HCT116 (cell line): ENCODE results near the gene FBLN7. TPM values are rescaled to one million over a fixed set of nuclear protein-coding genes. Genes with fewer than 3 reads are reported as not detected.

Source experiments
- ATAC-seq: fragments of 200-7000 bp; cut with Tn5 transposase; 2 replicates; pipeline ENCODE4 v1.9.1; 2020; ENCODE audit warnings: mild to moderate bottlenecking, moderate library complexity
- BruUV-seq: library from RNA; stranded (reverse); fragments of 400-500 nt; replicated peaks from 2 replicates; lab custom pipeline; 2021; lab: Mats Ljungman, UMichigan
- CTCF ChIA-PET: fragments of 300-600 bp; sonication (Branson Sonifier 250); formaldehyde crosslinking; loops from one replicate; lab custom pipeline; 2021; ENCODE audit warnings: antibody characterized with exemption; lab: Charles Lee
- POLR2A ChIA-PET: fragments of 300-600, 350-600 bp; sonication (Branson Sonifier 250); formaldehyde crosslinking; loops from one replicate; lab custom pipeline; 2021; ENCODE audit warnings: antibody characterized with exemption; lab: Charles Lee
- RAD21 ChIA-PET, 2 experiments: fragments of 300-600 bp; sonication (Branson Sonifier 250); formaldehyde crosslinking; loops; one replicate each; lab custom pipeline; 2023; ENCODE audit warnings: low total read pairs in 2 of 2; ENCODE audit not compliant: uncharacterized antibody in 2 of 2, unreplicated experiment in 2 of 2, low non-redundant PET in 1 of 2; lab: Charles Lee
- DNase-seq: peaks from one replicate; pipeline ENCODE4 v3.0.0-alpha.2; 2010; ENCODE audit warnings: low read depth, low spot score
- H2AFZ ChIP-seq: fragments of 200-600 bp; shearing (Covaris generic), sonication (generic); 2 replicates; pipeline ENCODE4 v1.6.1; 2017; ENCODE audit warnings: low read depth, mixed run types, mixed read lengths, antibody characterized with exemption, low read length; ENCODE audit not compliant: poor library complexity, severe bottlenecking
- H3K27ac ChIP-seq: 2 replicates; pipeline ENCODE4 v1.5.1; 2012; ENCODE audit warnings: low read depth, low read length
- H3K27me3 ChIP-seq: fragments of 200-600 bp; sonication (generic); 2 replicates; pipeline ENCODE4 v1.6.1; 2016; ENCODE audit warnings: mixed run types, low read length, mixed read lengths; ENCODE audit not compliant: insufficient read depth
- H3K36me3 ChIP-seq, 2 experiments: fragments of 200-500 bp in 1 of 2; fragments of 200-600 bp in 1 of 2; sonication (Bioruptor generic) in 1 of 2; sonication (generic) in 1 of 2; 2 replicates each; pipeline versions ENCODE4 v1.5.1 to v1.6.1; 2014 to 2016; ENCODE audit warnings: low read length in 2 of 2, inconsistent platforms in 1 of 2, mixed read lengths in 1 of 2, mixed run types in 1 of 2; ENCODE audit not compliant: insufficient read depth in 2 of 2, control insufficient read depth in 1 of 2
- H3K4me1 ChIP-seq, 2 experiments: fragments of 200-600 bp in 1 of 2; sonication (generic) in 1 of 2; 2 replicates each; pipeline versions ENCODE4 v1.5.1 to v1.6.1; 2012 to 2017; ENCODE audit warnings: low read length in 2 of 2, inconsistent platforms in 1 of 2, mild to moderate bottlenecking in 1 of 2, mixed read lengths in 1 of 2, mixed run types in 1 of 2, moderate library complexity in 1 of 2; ENCODE audit not compliant: insufficient read depth in 2 of 2, control insufficient read depth in 1 of 2
- H3K4me2 ChIP-seq: fragments of 200-600 bp; sonication (generic); 2 replicates; pipeline ENCODE4 v1.6.1; 2017; ENCODE audit warnings: mixed run types, low read length, mixed read lengths
- H3K4me3 ChIP-seq, 2 experiments: fragments of 200-600 bp in 1 of 2; sonication (generic) in 1 of 2; replicated peaks in 1 of 2; 2 replicates each; pipeline ENCODE4 v1.5.1; 2011 to 2016; ENCODE audit warnings: low read length in 2 of 2, control low read depth in 1 of 2, low read depth in 1 of 2, mild to moderate bottlenecking in 1 of 2, mixed read lengths in 1 of 2, mixed run types in 1 of 2
- H3K79me2 ChIP-seq: fragments of 200-600 bp; sonication (generic); 2 replicates; pipeline ENCODE4 v1.6.1; 2017; ENCODE audit warnings: mild to moderate bottlenecking, mixed run types, low read length, moderate library complexity, mixed read lengths; ENCODE audit not compliant: insufficient read depth
- H3K9ac ChIP-seq: fragments of 200-600 bp; sonication (generic); 2 replicates; pipeline ENCODE4 v1.6.1; 2016; ENCODE audit warnings: low read length, mixed read lengths
- H3K9me2 ChIP-seq: fragments of 200-600 bp; sonication (generic), shearing (Covaris generic); 2 replicates; pipeline ENCODE4 v1.6.1; 2017; ENCODE audit warnings: mixed run types, mild to moderate bottlenecking, moderate library complexity; ENCODE audit not compliant: insufficient read depth
- H3K9me3 ChIP-seq, 2 experiments: fragments of 200-500 bp in 1 of 2; fragments of 200-600 bp in 1 of 2; sonication (Bioruptor generic) in 1 of 2; sonication (generic) in 1 of 2; 2 replicates each; pipeline ENCODE4 v1.6.1; 2014 to 2017; ENCODE audit warnings: low read length in 2 of 2, mixed read lengths in 2 of 2, inconsistent platforms in 1 of 2, low read depth in 1 of 2, mild to moderate bottlenecking in 1 of 2, mixed run types in 1 of 2, moderate library complexity in 1 of 2; ENCODE audit not compliant: control insufficient read depth in 1 of 2, insufficient read depth in 1 of 2
- H4K20me1 ChIP-seq: fragments of 200-600 bp; sonication (generic), shearing (Covaris generic); 2 replicates; pipeline ENCODE4 v1.6.1; 2017; ENCODE audit warnings: mixed run types, mild to moderate bottlenecking, moderate library complexity; ENCODE audit not compliant: insufficient read depth
- ATF3 ChIP-seq: IDR thresholded peaks from 2 replicates; pipeline ENCODE4 v1.6.1; 2012
- CBX3 ChIP-seq: IDR thresholded peaks from 2 replicates; pipeline ENCODE4 v1.6.1; 2012; ENCODE audit warnings: low read depth
- CTCF ChIP-seq, 3 experiments: fragments of 200-600 bp in 1 of 3; sonication (generic) in 1 of 3; IDR thresholded peaks in 2 of 3; conservative IDR thresholded peaks in 1 of 3; 2 replicates each; pipeline ENCODE4 v1.5.1; 2012 to 2017; ENCODE audit warnings: low read depth in 2 of 3, low read length in 2 of 3, antibody characterized with exemption in 1 of 3, borderline replicate concordance in 1 of 3, control low read depth in 1 of 3, mild to moderate bottlenecking in 1 of 3, mixed read lengths in 1 of 3, mixed run types in 1 of 3, moderate library complexity in 1 of 3; ENCODE audit not compliant: insufficient read depth in 1 of 3
- ELF1 ChIP-seq: IDR thresholded peaks from 2 replicates; pipeline ENCODE4 v1.6.1; 2012; ENCODE audit warnings: low read depth, borderline replicate concordance
- RAD21 ChIP-seq: IDR thresholded peaks from 2 replicates; pipeline ENCODE4 v1.6.1; 2012; ENCODE audit warnings: low read depth, mild to moderate bottlenecking
- YY1 ChIP-seq: IDR thresholded peaks from 2 replicates; pipeline ENCODE4 v1.6.1; 2011; ENCODE audit warnings: low read length, low read depth, moderate library complexity, mild to moderate bottlenecking; ENCODE audit not compliant: insufficient replicate concordance; ENCODE audit errors: extremely low read depth
- ZBTB33 ChIP-seq: IDR thresholded peaks from 2 replicates; pipeline ENCODE4 v1.6.1; 2011; ENCODE audit warnings: mild to moderate bottlenecking, low read length, moderate library complexity; ENCODE audit not compliant: insufficient replicate concordance; ENCODE audit errors: extremely low read depth
- ZFX ChIP-seq: fragments of 450-650 bp; IDR thresholded peaks from 2 replicates; pipeline ENCODE4 v1.6.1; 2017
- ZNF274 ChIP-seq: fragments of 200-500 bp; sonication (Bioruptor generic); IDR thresholded peaks from 2 replicates; pipeline ENCODE4 v1.6.1; 2014; ENCODE audit warnings: mild to moderate bottlenecking, low read depth, low read length, inconsistent platforms
- intact Hi-C: fragments of 100-400 bp; cut with micrococcal nuclease; formaldehyde crosslinking; loops from 2 replicates; pipeline ENCODE4 v1.10.0; 2022
- total RNA-seq: library from RNA; stranded (reverse); gene quantifications from one replicate; pipeline ENCODE4 v1.2.1, GENCODE V29; 2021; ENCODE audit not compliant: unreplicated experiment

The FBLN7 gene
- total RNA-seq, 1 experiment from 2014 or later = 0.34 TPM

GRCh38 chr2:112162956-112163355, 24.8 kb downstream of the FBLN7 start:
- BruUV-seq = no TSS peak
- ChIA-PET POLR2A (no interaction called here), CTCF (no interaction called here)

GRCh38 chr2:112163541-112163981, 25.4 kb downstream of the FBLN7 start:
- no peaks in the 10 kb centered on the region for H3K9me3 ChIP-seq
- H3K27ac ChIP-seq = no peak overlapping the region
- H3K4me2 ChIP-seq = no peak overlapping the region
- intact Hi-C loops = no loop called here
- H3K79me2 ChIP-seq = no peaks in the 10 kb centered on the region
- H3K9ac ChIP-seq = no peak overlapping the region
- no TSS peak for BruUV-seq
- H3K9me2 ChIP-seq = no peaks in the 10 kb centered on the region
- no peaks in the 10 kb centered on the region for H3K36me3 ChIP-seq
- no peak overlapping the region for H3K4me3 ChIP-seq
- POLR2A ChIA-PET = no interaction called here
- H3K27me3 ChIP-seq = no peaks in the 10 kb centered on the region
- DNase-seq (no peak), ATAC-seq (no peak)
- H4K20me1 ChIP-seq = no peaks in the 10 kb centered on the region
- H2AFZ ChIP-seq = no peak overlapping the region
- CTCF ChIA-PET = no interaction called here
- no peaks in the 10 kb centered on the region for H3K4me1 ChIP-seq
- RAD21 ChIA-PET = no interaction called here
- TF ChIP-seq CBX3 (no peak), ZFX (no peak), ELF1 (no peak), ZNF274 (no peak), CTCF (IDR thresholded peaks at IDR 0.05 in 2 of 3, conservative IDR thresholded peaks at IDR 0.05 in 1 of 3; ENCODE audit: borderline replicate concordance in 1 of 3, insufficient read depth in 1 of 3, low read depth in 2 of 3, low read length in 2 of 3) (no peak), ATF3 (no peak), ZBTB33 (no peak)

More at GRCh38 chr2:112162956-112163355, 24.8 kb downstream of the FBLN7 start:
- Histone ChIP-seq H3K36me3 (no peaks in the 10 kb centered on the region), H3K27ac (no peak overlapping the region), H3K4me1 (no peaks in the 10 kb centered on the region), H3K9me2 (no peaks in the 10 kb centered on the region), H3K27me3 (no peaks in the 10 kb centered on the region), H3K4me3 (no peak overlapping the region), H4K20me1 (no peaks in the 10 kb centered on the region), H3K9me3 (no peaks in the 10 kb centered on the region), H3K4me2 (no peak overlapping the region), H3K9ac (no peak overlapping the region), H2AFZ (no peak overlapping the region)
- RAD21 ChIA-PET = no interaction called here
- no peak for DNase-seq
- intact Hi-C loops = no loop called here
- no peak for TF ChIP-seq ZNF274
- no peak for TF ChIP-seq CTCF (IDR thresholded peaks at IDR 0.05 in 2 of 3, conservative IDR thresholded peaks at IDR 0.05 in 1 of 3; ENCODE audit: borderline replicate concordance in 1 of 3, insufficient read depth in 1 of 3, low read depth in 2 of 3, low read length in 2 of 3)
- TF ChIP-seq YY1 = no peak
- TF ChIP-seq RAD21 = no peak
- TF ChIP-seq, all 23 proteins: peak for 0
- no peaks in the 10 kb centered on the region for H3K79me2 ChIP-seq
- ATAC-seq = no peak
